Right atrium auricular region (tissue), 2 donors: Measurements from ENCODE around the gene OAS1. TPM values are rescaled to one million over a fixed set of nuclear protein-coding genes. Genes with fewer than 3 reads are reported as not detected.
"Not testable (repeated sequence)": the region's sequence is repeated elsewhere in the genome, so short reads cannot be mapped to it uniquely, and the experiment has no call there.

Experiments used
- DNase-seq: peaks from one replicate; pipeline ENCODE4 v3.0.0-alpha.2; 2019; ENCODE audit warnings: low spot score
- H3K27ac ChIP-seq, 2 donors: fragments of 200-600 bp; sonication (generic); 1 replicate in 1 of 2; 2 replicates in 1 of 2; pipeline ENCODE4 v1.5.1; 2016 to 2019
- H3K27me3 ChIP-seq, 2 donors: fragments of 200-600 bp; sonication (generic); one replicate each; pipeline versions ENCODE4 v1.5.1 to v1.6.0; 2017 to 2019
- H3K36me3 ChIP-seq: fragments of 200-600 bp; sonication (generic); one replicate; pipeline ENCODE4 v1.5.1; 2016
- H3K4me1 ChIP-seq, 2 donors: fragments of 200-600 bp; sonication (generic); one replicate each; pipeline versions ENCODE4 v1.5.1 to v1.6.0; 2017 to 2019
- H3K4me3 ChIP-seq, 2 donors: fragments of 200-600 bp; sonication (generic); 1 replicate in 1 of 2; 2 replicates in 1 of 2; pipeline ENCODE4 v1.5.1; 2017 to 2019; ENCODE audit warnings: mild to moderate bottlenecking in 1 of 2, moderate library complexity in 1 of 2
- H3K9me3 ChIP-seq, 2 donors: fragments of 200-600 bp; sonication (generic); one replicate each; pipeline ENCODE4 v1.5.1; 2019
- CTCF ChIP-seq, 2 donors: fragments of 200-600 bp; sonication (generic); IDR thresholded peaks; one replicate each; pipeline ENCODE4 v1.5.1; 2019; ENCODE audit warnings: antibody characterized with exemption in 2 of 2
- total RNA-seq, 2 donors: library from RNA; depleted of rRNA; stranded (reverse); fragments of >200 nt; gene quantifications; one replicate each; pipeline ENCODE4 v1.1.0, GENCODE V29; 2016

Gene OAS1
- total RNA-seq, 2 donors from 2014 or later, result 4.0 to 8.4 TPM

- H3K9me3 ChIP-seq, result peaks cover 0 to 15% of the 10 kb centered on the region in 2 donors
- H3K27me3 ChIP-seq, result no peaks in the 10 kb centered on the region
- no peaks in the 10 kb centered on the region for H3K4me1 ChIP-seq
- DNase-seq, result no peak
- H3K27ac ChIP-seq, result no peak overlapping the region
- TF ChIP-seq CTCF (IDR thresholded peaks at IDR 0.05), result no peak
- peaks cover 3% of the 10 kb centered on the region for H3K36me3 ChIP-seq
- no peak overlapping the region for H3K4me3 ChIP-seq
Measured at GRCh38 chr12:112948806-112949205, 42.0 kb downstream of the OAS1 start.

GRCh38 chr12:112950701-112951100 lies 43.9 kb downstream of the OAS1 start:
- no peak overlapping the region for H3K27ac ChIP-seq
- peaks cover 3% of the 10 kb centered on the region for H3K36me3 ChIP-seq
- DNase-seq, result no peak
- no peak for TF ChIP-seq CTCF (IDR thresholded peaks at IDR 0.05)
- H3K9me3 ChIP-seq, result peaks cover 0 to 15% of the 10 kb centered on the region in 2 donors
- H3K4me3 ChIP-seq, result no peak overlapping the region
- H3K4me1 ChIP-seq, result no peaks in the 10 kb centered on the region
- no peaks in the 10 kb centered on the region for H3K27me3 ChIP-seq

DNA sequence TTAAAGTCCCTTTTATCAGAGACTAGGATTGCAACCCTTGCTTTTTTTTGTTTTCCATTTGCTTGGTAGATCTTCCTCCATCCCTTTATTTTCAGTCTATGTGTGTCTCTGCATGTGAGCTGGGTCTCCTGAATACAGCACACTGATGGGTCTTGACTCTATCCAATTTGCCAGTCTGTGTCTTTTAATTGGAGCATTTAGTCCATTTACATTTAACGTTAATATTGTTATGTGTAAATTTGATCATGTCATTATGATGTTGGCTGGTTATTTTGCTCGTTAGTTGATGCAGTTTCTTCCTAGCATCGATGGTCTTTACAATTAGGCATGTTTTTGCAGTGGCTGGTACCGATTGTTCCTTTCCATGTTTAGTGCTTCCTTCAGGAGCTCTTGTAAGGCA lies 50.4 kb downstream of the OAS1 start:
- not testable (repeated sequence) for DNase-seq, H3K36me3 ChIP-seq, H3K27me3 ChIP-seq, H3K27ac ChIP-seq, H3K4me1 ChIP-seq, H3K4me3 ChIP-seq
- H3K9me3 ChIP-seq, result peaks cover 0 to 18% of the 10 kb centered on the region in 2 donors

DNA sequence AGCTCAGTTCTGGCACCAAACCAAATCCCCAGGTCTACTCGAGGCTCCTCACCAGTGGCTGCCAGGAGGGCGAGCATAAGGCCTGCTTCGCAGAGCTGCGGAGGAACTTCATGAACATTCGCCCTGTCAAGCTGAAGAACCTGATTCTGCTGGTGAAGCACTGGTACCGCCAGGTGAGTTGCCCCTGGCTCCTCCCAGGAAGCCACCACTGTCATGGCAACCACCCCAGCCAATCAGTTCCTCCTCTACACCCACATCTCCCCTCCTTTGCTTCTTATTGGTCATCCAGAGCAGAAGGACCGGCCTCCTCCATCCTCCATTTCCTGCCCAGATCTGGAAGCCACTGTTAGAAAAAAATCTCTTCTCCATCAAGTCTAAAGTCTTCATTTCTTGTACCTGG lies 54.3 kb downstream of the OAS1 start:
- Histone ChIP-seq H3K27me3 (no peaks in the 10 kb centered on the region), H3K4me3 (no peak overlapping the region), H3K27ac (no peak overlapping the region), H3K9me3 (peaks cover 0 to 12% of the 10 kb centered on the region in 2 donors), H3K36me3 (peaks cover 22% of the 10 kb centered on the region), H3K4me1 (no peaks in the 10 kb centered on the region)
- DNase-seq, result no peak
- no peak for TF ChIP-seq CTCF (IDR thresholded peaks at IDR 0.05)

- Histone ChIP-seq H3K9me3 (peaks cover 0 to 12% of the 10 kb centered on the region in 2 donors), H3K4me1 (no peaks in the 10 kb centered on the region), H3K4me3 (no peak overlapping the region), H3K27ac (no peak overlapping the region), H3K27me3 (no peaks in the 10 kb centered on the region), H3K36me3 (peaks cover 22% of the 10 kb centered on the region)
- DNase-seq, result no peak
- TF ChIP-seq CTCF (IDR thresholded peaks at IDR 0.05), result no peak
Measured at GRCh38 chr12:112961536-112961935, 54.8 kb downstream of the OAS1 start.

GRCh38 chr12:112962561-112962960 lies 55.8 kb downstream of the OAS1 start:
- Histone ChIP-seq H3K9me3 (peaks cover 0 to 12% of the 10 kb centered on the region in 2 donors), H3K27ac (no peak overlapping the region), H3K4me1 (no peaks in the 10 kb centered on the region), H3K36me3 (peaks cover 22% of the 10 kb centered on the region), H3K27me3 (no peaks in the 10 kb centered on the region), H3K4me3 (no peak overlapping the region)
- peak; percentile 44 for DNase-seq
- TF ChIP-seq CTCF (IDR thresholded peaks at IDR 0.05), result no peak
